Measurements from ENCODE around the gene TECPR1.

GRCh38 chr7:98286093-98286539 is 34.1 kb upstream of the TECPR1 start:
- TF ChIP-seq, protein P1, sequence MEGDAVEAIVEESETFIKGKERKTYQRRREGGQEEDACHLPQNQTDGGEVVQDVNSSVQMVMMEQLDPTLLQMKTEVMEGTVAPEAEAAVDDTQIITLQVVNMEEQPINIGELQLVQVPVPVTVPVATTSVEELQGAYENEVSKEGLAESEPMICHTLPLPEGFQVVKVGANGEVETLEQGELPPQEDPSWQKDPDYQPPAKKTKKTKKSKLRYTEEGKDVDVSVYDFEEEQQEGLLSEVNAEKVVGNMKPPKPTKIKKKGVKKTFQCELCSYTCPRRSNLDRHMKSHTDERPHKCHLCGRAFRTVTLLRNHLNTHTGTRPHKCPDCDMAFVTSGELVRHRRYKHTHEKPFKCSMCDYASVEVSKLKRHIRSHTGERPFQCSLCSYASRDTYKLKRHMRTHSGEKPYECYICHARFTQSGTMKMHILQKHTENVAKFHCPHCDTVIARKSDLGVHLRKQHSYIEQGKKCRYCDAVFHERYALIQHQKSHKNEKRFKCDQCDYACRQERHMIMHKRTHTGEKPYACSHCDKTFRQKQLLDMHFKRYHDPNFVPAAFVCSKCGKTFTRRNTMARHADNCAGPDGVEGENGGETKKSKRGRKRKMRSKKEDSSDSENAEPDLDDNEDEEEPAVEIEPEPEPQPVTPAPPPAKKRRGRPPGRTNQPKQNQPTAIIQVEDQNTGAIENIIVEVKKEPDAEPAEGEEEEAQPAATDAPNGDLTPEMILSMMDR (IDR thresholded peaks at IDR 0.05), result no peak
- no peak for TF ChIP-seq POLR2A (IDR thresholded peaks at IDR 0.05)
